Measurements from ENCODE around the gene SNN.

The SNN gene

DNA sequence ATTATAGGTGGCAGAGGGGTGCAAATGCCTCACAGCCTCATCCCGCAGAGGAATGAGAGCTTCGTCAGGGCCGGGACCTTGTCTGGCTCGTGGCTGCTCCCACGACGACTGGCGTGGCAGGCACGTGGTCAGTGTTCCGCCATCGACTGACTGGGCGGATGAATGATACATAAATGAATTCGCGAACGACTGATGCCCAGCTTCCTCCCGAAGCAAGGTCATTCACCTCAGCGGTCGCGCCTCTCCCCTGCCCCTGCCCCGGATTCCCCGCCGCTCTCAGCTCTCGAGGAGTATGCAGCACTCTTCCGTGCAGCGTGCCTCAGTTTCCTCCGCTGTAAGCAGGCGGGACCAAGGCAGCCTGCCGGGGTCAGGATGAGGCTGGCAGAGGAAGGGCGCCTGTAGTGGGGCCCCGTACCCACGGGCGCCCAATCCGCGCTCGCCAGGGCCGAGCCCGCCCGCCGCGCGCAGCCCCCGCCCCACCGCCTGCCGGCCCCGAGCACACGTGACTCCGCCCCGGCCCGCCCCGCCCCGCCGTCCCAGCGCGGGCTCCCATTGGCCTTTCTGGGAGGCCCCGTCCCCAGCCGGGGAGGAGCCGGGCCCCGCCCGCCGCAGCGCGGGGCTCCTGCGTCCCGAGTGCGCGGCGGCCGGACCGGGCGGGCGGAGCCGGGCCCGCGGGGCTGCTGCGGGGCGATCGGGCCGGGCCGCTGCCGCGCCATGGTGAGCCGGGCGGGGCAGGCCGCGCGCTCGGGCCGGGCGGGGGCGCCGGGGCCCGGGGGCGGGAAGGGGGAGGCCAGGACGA is at the start of gene SNN:
TSS of gene SNN (plus strand) at position 632 of the 799 bp plus-strand sequence. CDS start 7,605 bp downstream, outside the sequence.
- DNase-seq: peak; percentile 44

DNA sequence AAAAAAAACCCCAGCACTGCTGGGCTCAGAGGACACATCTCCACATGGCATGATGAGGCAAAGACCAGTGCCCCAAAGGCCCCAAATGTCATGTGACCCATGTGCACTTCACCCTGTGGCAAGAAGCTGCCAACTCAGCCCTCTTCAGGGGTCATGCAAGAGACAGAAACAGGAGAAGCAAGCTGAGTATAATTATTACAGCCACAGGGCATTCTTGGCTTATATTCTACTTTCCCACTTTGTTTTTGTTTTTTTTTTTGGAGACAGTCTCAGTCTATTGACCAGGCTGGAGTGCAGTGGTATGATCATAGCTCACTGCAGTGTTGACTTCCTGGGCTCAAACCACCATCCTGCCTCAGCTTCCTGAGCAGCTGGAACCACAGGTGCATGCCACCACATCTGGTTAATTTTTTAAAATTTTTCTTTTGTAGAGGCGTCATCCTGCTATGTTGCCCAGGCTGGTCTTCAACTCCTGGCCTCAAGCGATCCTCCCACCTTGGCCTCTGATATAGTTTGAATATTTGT is 48.9 kb upstream of the SNN start:
- DNase-seq: no peak

DNA sequence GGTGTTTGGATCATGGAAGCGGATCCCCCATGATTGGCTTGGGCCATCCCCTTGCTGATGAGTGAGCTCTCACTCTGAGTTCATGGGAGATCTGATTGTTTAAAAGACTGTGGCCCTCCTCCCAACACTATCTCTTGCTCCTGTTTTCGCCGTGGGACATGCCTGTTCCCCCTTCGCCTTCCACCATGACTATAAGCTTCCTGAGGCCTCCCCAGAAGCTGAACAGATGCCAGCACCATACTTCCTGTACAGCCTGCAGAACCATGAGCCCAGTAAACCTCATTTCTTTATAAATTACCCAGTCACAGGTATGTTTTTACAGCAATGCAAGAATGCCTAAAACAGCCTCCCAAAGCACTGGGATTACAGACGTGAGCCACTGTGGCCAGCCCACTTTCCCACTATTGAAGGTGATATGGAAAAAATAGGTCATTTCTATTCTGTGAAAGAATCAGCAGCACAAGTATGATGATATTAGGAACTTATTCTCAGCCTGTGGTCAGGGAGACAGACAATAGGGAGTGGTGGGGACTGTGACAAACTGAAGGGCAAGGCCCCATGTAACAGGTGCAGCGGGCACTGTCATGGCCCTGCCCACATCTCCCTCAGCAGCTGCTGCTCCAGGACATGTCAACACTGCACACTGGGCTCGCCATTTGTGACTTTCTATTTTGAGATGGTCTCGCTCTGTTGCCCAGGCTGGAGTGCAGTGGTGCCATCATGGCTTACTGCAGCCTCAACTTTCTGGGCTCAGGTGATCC is 47.8 kb upstream of the SNN start:
- no peak for DNase-seq

DNA sequence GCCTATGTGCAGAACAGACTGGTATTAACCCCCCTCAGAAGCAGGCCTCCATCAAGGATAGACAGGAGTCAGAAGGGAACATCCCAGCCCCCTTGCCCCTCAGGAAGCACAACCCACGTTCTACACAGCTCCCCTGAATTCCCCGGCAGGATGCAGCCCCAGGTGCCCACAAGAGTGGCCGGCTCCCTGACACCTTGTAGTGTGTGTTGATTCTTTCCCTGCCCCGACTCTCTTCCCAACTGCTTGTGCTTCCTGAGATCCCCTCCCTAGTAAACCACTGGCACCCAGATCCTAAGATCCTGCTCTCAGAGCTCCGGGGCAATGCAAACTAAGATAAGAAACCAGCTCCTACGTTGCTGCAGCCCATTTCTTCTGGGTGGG is 46.7 kb upstream of the SNN start:
- no peak for DNase-seq

DNA sequence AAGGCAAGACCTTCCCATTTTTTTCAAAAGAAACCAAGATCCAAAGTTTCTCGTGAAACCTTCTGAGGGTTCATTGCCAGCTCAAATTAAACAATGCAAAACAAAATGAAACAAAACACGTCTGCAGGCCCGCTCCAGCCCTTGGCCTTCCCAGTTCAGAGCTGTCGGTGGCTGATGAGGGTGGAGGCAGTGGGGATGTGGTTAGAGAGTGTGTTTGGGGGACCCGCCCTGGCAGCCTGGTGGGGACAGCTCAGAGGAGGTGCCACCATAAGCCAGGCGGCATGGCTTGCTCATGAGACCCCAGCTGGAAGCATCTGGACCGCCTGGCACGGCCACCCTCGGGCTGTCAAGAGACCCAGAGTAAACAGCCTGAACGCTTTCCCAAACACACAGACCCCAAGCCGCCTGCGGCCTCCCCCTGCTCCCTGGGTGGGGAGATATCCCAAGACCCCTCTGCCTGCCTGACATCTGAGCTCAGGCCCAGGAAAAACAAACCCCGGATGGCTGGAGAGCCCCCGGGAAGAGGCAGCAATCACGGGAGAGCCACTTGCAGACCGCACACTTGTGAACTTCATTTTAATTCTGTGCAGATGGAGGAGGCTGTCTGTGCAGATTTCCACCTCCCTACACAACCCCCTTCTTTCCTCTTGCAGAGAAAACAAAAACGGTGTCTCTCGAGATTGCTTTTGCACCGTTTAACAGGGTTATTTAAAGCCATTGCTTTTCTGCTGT is 46.2 kb upstream of the SNN start:
- no peak for DNase-seq

DNA sequence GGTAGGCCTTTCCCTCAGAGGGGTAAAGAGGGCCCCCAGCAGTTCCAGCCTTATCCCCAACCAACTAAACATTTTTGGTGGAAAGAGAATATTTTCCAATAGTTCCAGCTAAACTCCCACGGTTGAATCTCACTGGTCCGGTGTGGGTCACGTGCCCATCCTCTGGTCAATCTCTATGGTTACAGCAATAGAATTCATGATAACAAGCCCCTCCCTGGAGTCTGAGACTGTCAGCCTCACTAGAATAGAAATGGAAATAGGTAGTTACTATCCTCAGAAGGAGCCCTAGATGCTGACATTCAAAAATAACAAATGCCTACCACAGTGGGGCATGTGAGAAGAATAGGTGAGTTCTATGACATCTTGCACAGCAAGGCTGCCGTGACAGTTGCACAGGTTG is 44.0 kb upstream of the SNN start:
- DNase-seq: no peak

DNA sequence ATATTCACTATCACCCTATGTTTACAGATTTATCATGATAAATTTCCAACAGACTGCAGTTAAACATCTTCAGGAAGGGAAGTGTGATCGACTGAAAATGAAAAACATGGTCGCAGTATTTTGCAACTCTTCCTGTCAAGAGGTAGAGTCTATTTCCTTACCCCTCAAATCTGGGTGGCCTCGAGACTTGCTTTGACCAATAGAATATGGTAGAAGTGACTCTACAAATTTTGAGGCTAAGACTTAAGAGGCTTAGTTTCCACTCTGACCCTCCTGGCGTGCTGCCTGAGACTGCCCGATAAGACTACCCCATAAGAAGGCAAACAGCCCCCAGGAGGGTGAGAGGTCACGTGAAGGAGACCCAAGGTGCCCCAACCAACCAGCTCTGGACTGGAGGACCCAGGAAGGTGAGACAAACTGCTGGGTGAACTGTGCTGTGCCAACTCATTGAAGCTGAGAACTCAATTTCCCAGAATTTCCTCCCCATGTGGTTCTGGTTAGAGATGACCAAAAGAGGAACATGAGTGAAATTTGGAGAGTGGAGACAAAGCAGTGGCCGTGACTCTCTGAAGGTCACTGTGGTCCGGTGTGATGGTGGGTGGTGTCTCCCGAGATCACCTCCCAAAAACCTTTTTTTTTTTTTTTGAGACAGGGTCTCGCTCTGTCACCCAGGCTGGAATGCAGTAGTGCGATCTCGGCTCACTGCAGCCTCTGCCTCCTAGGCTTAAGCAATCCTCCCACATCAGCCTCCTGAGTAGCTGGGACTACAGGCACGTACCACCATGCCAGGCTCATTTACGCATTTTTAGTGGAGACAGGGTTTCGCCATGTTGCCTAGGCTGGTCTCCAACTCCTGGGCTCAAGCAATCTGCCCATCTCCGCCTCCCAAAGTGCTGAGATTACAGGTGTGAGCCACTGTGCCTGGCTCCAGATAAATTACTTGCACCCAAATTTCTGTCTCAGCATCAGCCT is 43.3 kb upstream of the SNN start:
- no peak for DNase-seq

DNA sequence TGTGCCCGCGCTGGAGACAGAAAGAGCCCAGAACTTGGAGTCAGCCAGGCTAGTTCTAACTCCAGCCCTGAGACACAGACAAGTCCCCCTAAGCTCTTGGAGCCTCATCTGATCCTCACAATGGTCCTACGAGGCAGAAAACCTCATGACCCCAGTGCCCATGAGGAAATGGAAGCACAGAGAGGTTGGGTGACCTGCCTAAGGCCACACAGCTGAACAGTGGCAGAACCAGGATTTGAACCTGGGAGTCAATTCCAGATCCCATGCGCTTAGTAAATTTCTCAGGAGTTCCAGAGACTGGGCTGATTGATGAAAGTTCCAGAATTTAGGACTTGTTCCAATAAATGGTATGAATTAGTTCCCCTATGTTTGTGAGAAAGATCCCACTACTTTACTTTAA is 42.5 kb upstream of the SNN start:
- DNase-seq: no peak

DNA sequence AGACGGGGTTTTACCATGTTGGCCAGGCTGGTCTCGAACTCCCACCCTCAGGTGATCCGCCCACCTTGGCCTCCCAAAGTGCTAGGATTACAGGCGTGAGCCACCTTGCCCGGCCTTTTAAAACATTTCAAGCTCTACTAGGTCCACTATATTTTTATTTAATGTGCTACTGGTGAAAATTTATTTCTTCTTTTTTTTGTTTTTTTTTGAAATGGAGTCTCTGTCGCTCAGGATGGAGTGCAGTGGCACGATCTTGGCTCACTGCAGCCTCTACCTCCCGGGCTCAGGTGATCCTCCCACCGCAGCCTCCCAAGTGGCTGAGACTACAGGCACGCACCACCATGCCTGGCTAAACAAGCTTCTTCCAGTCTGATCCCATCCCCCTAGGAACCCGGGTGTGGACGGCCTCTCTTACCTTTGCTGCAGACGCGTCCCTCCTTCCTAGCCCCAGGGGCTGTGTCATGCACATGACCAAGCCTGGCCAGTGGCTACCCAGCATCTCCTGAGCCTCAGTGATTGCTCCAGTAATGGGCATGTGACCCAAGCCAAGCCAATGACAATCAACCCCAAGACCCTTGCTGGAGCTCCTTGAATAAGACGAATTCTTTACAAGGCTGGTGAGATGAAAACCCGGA is 41.5 kb upstream of the SNN start:
- DNase-seq: no peak

DNA sequence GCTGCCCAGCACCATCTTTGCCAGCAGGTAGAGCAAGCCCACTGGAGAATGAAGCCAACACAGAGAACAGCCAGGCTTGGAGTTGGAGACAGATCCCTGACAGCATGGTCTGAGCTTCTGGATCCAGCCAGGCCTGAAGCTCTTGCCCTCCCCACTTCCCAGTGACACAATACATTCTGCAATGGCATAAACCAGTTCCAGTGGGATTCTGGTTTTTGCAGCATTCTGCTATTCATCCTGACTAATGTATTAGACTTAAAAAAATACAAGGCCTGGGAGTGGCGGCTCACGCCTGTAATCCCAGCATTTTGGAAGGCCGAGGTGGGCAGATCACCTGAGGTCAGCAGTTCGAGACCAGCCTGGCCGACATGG is 41.0 kb upstream of the SNN start:
- no peak for DNase-seq

DNA sequence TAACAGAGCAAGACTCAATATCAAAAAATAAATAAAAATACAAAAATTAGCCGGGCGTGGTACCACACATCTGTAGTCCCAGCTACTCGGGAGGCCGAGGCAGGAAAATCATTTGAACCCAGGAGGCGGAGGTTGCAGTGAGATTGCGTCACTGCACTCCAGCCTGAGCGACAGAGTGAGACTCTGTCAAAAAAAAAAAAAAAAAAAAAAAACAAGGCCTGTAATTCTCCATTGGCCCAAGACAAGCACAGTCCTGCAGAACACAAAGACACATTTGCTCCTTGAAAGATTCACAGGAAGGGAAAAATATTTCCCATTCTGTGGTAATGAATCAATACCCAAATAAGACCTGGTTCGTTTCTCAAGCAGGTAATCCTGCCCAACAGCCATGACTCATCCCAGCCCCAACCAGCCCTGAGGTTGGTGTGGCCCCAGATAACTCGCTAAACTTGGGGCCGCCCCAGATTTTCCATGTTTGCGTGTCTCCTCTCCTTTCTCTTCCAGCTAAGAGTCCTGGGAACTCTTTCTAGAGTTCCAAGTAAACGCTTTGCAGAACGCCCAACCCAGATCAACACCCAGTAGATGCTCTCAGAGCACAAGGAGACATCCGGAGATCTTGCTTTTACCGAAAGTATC is 40.3 kb upstream of the SNN start:
- DNase-seq: no peak

DNA sequence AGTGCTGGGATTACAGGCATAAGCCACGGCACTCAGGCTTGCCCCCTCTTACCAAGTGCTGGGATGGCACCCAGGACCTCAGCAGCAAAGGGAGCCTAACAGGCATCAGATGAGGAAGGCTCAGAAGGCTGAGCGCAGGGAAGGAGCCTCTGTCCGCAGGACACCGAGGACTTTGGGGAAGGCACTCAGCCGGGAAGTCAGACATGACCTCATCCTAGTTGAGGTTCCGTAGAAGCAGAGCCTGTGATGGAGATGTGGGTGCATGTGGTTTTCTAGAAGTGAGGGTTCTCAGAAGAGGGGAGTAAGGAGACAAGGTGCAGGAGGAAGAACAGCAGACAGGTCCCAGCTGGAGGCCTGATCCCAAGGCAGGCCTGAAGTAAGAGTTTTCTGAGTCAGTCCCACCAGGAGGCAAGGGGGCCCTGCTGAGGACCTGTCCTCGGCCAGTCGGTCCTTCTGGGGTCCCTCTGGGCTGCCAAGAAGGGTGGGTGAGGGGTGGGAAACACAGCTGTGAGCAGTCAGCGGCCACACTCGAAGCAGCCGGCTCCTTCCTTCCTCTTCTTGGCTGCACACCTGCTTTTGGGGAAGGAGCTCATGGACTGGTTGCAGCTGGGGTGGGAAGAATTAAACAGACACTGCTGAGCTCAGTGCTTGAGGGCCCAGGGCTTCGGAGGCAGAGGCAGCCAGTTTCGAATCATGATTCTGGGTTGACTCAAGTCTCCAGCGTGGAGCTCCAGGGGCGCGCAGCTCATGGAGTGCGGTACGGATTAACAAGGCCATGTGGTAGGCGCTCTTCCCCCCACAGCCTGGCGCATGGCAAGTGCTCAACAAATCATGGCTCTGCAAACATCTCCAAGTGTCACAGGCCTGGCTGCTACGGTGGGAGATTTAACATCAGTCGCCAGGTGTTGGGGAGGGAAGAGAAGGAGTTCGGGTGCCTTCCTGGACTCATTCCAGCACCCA is 38.9 kb upstream of the SNN start:
- DNase-seq: no peak

DNA sequence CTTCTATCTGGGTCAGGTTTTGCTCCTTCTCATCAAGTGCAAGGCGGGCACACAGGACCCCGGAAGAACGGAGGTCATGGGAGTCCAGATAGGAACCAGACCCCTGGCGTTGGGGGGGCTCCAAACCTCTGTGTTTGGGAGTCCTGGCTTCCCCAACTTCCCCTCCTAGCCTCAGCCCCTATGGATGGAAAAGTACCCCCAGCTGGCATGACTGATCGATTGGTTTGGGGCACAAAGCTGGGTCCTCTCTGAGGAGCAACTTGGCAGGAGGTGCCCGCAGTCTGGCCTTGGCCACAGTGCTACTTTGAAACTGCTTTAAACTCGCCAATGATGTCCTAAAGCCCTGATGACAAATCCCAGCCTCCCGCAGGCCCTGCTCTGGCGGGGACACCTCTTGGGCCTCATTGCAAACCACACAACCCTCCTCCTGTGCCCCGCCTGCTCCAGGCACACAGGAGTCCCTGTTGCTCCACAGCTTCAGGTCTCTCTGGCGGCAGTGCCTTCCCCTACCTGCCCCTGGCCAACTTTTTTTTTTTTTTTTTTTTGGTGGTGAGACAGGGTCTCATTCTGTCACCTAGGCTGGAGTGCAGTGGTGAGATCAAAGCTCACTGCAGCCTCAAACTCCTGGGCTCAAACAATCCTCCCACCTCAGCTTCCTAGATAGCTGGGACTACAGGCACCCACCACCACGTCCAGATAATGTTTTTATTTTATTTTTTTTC is 38.0 kb upstream of the SNN start:
- DNase-seq: no peak

DNA sequence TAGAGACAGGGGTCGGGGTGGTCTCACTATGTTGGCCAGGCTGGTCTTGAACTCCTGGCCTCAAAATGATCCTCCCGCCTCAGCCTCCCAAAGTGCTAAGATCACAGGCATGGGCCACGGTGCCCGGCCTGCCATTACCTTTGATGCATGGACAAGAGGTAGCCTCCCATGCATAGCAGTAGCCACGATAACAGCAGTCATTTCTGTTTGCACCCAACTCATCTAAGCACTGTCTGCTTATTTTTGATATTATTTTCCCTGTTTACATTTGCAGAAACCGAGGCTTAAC is 37.5 kb upstream of the SNN start:
- no peak for DNase-seq

DNA sequence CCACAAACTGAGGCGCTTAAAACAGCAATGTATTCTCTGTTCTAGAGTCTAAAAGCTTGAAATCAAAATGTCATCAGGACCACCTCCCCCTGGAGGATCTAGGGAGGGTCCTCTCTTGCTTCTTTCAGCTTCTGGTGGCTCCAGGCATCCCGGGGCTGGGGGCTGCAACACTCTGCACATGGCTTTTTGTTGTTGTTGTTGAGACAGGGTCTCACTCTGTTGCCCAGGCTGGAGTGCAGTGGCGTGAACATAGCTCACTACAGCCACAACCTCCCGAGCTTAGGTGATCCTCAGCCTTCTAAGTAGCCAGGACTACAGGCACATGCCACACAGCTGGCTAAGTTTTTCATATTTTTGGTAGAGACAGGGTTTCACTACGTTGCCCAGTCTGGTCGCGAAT is 37.0 kb upstream of the SNN start:
- no peak for DNase-seq

DNA sequence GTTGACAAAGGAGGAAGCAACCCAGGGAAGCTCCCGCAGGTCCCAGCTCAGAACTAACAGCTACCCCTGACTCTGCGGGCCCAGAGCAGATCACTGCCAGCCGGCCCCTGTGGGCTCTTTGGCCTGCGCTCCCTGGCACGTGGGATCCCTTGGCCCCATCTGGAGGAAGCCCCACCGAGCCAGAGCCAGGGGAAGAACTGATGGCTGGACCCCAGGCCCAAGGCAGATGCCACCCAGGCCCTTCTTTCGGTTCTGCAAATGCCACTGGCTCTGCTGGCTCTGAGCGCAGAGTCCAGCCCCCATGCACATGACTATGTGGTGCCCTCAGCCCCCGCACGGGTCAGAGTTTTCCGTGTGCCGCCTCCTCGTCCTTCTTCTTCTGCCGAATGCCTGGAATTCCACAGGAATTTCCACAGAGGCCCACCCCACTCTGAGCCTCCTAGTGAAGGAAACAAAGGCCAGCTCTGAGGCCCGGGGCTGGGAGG is 35.8 kb upstream of the SNN start:
- DNase-seq: no peak

DNA sequence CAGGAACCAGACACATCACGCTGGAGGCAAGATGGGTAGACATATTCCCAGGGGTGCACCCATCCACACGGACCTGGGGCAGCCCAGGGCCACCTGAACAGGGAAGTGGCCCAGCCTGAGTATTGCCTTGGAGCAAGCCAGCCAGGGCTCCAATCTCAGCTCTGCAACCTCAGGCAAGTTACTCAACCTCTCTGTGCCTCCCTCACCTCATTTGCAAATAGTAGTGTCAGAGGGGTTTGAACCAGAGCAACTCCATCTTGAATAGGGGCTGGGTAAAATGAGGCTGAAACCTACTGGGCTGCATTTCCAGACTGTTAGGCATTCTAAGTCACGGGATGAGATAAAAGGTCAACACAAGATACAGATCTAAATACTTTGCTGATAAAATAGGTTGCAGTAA is 35.1 kb upstream of the SNN start:
- DNase-seq: no peak

DNA sequence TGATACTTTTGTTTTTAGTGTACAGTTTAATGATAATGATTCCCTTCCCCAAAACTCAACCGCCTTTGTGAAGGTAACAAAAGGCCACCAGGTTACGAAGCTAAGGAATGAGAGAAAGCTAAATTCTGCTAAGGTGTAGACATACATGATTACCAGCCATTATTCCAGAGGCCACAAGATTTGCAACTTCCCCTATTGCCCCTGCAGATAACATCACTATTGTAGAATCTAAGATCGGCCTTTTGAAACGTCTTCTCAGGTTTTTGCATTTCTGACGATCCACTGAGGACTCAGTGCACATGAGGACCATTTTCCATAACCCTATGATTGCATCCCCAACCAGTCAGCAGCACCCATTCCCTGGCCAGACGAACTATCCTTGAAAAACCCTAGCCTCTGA is 33.9 kb upstream of the SNN start:
- no peak for DNase-seq

DNA sequence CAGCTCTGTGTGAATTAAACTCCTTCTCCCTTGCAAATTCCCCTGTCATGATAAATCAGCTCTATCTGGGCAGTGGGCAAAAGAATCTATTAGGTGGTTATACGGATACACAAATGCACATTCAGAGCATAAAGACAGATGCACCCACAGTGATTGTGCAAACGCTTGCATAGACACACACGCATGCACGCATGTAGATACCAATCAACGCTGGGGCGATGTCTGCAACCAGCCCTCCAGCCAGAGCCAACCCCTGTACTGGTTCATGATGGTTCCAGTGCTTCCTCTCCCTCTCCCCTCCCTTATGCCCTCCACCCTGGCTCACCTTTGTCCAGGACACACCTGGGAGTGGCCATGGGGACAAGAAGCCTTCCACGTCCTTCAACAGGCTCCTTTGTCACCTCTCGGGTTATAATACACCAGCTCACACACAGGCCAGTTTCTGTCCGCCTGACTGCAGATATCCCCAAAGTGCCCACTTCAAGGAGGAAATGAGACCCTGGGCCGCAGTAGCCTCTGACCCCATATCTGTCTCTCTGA is 33.1 kb upstream of the SNN start:
- no peak for DNase-seq

Data from NCI-H524 treated with DMSO at 0.1 percent for 48 hours (cell line).